Panc1 (cell line): ENCODE results near the gene SMIM22. TPM values are rescaled to one million over a fixed set of nuclear protein-coding genes. Genes with fewer than 3 reads are reported as not detected.

Experiments used
- ATAC-seq: fragments of 200-7000 bp; cut with Tn5 transposase; 2 replicates; pipeline ENCODE4 v1.9.1; 2020; ENCODE audit warnings: mild to moderate bottlenecking, moderate library complexity
- BruUV-seq: library from RNA; stranded (reverse); fragments of 400-500 nt; replicated peaks from 2 replicates; lab custom pipeline; 2021; lab: Mats Ljungman, UMichigan
- CTCF ChIA-PET: fragments of 300-600 bp; sonication (Branson Sonifier 250); formaldehyde crosslinking; loops from one replicate; lab custom pipeline; 2022; ENCODE audit warnings: antibody characterized with exemption; lab: Charles Lee
- POLR2A ChIA-PET: fragments of 300-600 bp; sonication (Branson Sonifier 250); formaldehyde crosslinking; loops from one replicate; lab custom pipeline; 2022; ENCODE audit warnings: antibody characterized with exemption; lab: Charles Lee
- DNase-seq: peaks from one replicate; pipeline ENCODE4 v3.0.0-alpha.2; 2010; ENCODE audit warnings: low read depth, low spot score
- H3K27ac ChIP-seq: 2 replicates; pipeline ENCODE4 v1.5.1; 2011; ENCODE audit warnings: mild to moderate bottlenecking, low read length, inconsistent platforms
- H3K27me3 ChIP-seq: fragments of 200-500 bp; sonication (Bioruptor generic); 2 replicates; pipeline ENCODE4 v1.6.0; 2014; ENCODE audit warnings: low read length, inconsistent platforms; ENCODE audit not compliant: control insufficient read depth, insufficient read depth
- H3K36me3 ChIP-seq: fragments of 200-500 bp; sonication (Bioruptor generic); 2 replicates; pipeline ENCODE4 v1.5.1; 2014; ENCODE audit warnings: inconsistent platforms, mild to moderate bottlenecking, low read length, moderate library complexity; ENCODE audit not compliant: control insufficient read depth, insufficient read depth
- H3K4me1 ChIP-seq: 2 replicates; pipeline ENCODE4 v1.5.1; 2011; ENCODE audit warnings: inconsistent platforms, mild to moderate bottlenecking, low read length, moderate library complexity; ENCODE audit not compliant: control insufficient read depth, insufficient read depth
- H3K4me3 ChIP-seq, 2 experiments: 2 replicates each; pipeline ENCODE4 v1.5.1; 2011 to 2012; ENCODE audit warnings: low read depth in 2 of 2, low read length in 2 of 2, mild to moderate bottlenecking in 2 of 2, inconsistent platforms in 1 of 2, moderate library complexity in 1 of 2
- H3K9me3 ChIP-seq: fragments of 200-500 bp; sonication (Bioruptor generic); 2 replicates; pipeline ENCODE4 v1.5.1; 2014; ENCODE audit warnings: low read depth, mild to moderate bottlenecking, inconsistent platforms, low read length, moderate library complexity; ENCODE audit not compliant: control insufficient read depth, insufficient read depth
- POLR2AphosphoS5 ChIP-seq: IDR thresholded peaks from 2 replicates; pipeline ENCODE4 v1.6.1; 2012; ENCODE audit warnings: mild to moderate bottlenecking, low read depth, low read length, moderate library complexity
- SIN3A ChIP-seq: IDR thresholded peaks from 2 replicates; pipeline ENCODE4 v1.6.1; 2012; ENCODE audit warnings: low read depth, mild to moderate bottlenecking, low read length, moderate library complexity, borderline replicate concordance; ENCODE audit not compliant: insufficient read depth
- TCF7L2 ChIP-seq: IDR thresholded peaks from 2 replicates; pipeline ENCODE4 v1.6.1; 2011; ENCODE audit warnings: mild to moderate bottlenecking, low read depth, low read length, inconsistent platforms
- in situ Hi-C: cut with HindIII; loops from 2 replicates; pipeline ENCODE4 v1.10.0; 2016; ENCODE audit warnings: low sequenced_read_pairs, low pct_unique_long_range_greater_than_20kb
- intact Hi-C: fragments of 100-400 bp; cut with micrococcal nuclease; formaldehyde crosslinking; loops from one replicate; pipeline ENCODE4 v1.10.0; 2022; ENCODE audit not compliant: unreplicated experiment
- total RNA-seq: library from RNA; stranded (reverse); gene quantifications from one replicate; pipeline ENCODE4 v1.2.1, GENCODE V29; 2021; ENCODE audit not compliant: unreplicated experiment
- TF ChIP-seq, protein P1 (sequence below), 2 experiments: IDR thresholded peaks; 2 replicates each; pipeline ENCODE4 v1.6.1; 2011 to 2012; ENCODE audit warnings: low read depth in 2 of 2, control low read depth in 1 of 2, low read length in 1 of 2, mild to moderate bottlenecking in 1 of 2, moderate library complexity in 1 of 2; ENCODE audit not compliant: insufficient read depth in 1 of 2
- TF ChIP-seq, protein P2 (sequence below): fragments of 450-650 bp; IDR thresholded peaks from 2 replicates; pipeline ENCODE4 v1.5.1; 2017; ENCODE audit warnings: mild to moderate bottlenecking

The SMIM22 gene
- total RNA-seq, 1 experiment from 2014 or later = not detected

DNA sequence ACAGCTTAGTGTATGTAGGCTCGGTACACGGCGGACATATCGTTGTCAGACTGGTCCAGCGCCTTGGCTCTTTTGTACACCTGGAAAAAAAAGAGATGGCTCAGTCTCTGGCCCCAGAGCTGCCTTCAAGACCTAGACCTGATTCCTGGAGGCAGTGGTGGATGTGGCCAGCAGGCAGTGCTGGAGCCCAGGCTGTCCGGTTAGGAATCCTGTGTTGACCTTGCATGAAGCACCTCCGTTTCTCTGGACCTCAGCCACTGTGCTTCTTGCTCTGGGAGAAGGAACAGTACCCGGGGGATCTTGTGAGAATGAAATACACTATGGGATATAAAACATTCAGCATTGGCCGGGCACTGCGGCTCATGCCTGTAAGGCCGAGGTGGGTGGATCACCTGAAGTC is 10.1 kb downstream of the SMIM22 start:
- intact Hi-C loops (no loop called here), in situ Hi-C loops (no loop called here)
- DNase-seq = no peak
- ChIA-PET POLR2A (no interaction called here), CTCF (no interaction called here)
- no peaks in the 10 kb centered on the region for H3K9me3 ChIP-seq
- peaks cover 27% of the 10 kb centered on the region for H3K4me1 ChIP-seq
- no TSS peak for BruUV-seq
- no peak for ATAC-seq
- H3K36me3 ChIP-seq = no peaks in the 10 kb centered on the region
- TF ChIP-seq, protein P1, sequence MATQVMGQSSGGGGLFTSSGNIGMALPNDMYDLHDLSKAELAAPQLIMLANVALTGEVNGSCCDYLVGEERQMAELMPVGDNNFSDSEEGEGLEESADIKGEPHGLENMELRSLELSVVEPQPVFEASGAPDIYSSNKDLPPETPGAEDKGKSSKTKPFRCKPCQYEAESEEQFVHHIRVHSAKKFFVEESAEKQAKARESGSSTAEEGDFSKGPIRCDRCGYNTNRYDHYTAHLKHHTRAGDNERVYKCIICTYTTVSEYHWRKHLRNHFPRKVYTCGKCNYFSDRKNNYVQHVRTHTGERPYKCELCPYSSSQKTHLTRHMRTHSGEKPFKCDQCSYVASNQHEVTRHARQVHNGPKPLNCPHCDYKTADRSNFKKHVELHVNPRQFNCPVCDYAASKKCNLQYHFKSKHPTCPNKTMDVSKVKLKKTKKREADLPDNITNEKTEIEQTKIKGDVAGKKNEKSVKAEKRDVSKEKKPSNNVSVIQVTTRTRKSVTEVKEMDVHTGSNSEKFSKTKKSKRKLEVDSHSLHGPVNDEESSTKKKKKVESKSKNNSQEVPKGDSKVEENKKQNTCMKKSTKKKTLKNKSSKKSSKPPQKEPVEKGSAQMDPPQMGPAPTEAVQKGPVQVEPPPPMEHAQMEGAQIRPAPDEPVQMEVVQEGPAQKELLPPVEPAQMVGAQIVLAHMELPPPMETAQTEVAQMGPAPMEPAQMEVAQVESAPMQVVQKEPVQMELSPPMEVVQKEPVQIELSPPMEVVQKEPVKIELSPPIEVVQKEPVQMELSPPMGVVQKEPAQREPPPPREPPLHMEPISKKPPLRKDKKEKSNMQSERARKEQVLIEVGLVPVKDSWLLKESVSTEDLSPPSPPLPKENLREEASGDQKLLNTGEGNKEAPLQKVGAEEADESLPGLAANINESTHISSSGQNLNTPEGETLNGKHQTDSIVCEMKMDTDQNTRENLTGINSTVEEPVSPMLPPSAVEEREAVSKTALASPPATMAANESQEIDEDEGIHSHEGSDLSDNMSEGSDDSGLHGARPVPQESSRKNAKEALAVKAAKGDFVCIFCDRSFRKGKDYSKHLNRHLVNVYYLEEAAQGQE (IDR thresholded peaks at IDR 0.05; ENCODE audit: insufficient read depth in 1 of 2, low read depth in 2 of 2, low read length in 1 of 2) = no peak
- no peak for TF ChIP-seq SIN3A
- TF ChIP-seq TCF7L2 = no peak
- TF ChIP-seq, protein P2, sequence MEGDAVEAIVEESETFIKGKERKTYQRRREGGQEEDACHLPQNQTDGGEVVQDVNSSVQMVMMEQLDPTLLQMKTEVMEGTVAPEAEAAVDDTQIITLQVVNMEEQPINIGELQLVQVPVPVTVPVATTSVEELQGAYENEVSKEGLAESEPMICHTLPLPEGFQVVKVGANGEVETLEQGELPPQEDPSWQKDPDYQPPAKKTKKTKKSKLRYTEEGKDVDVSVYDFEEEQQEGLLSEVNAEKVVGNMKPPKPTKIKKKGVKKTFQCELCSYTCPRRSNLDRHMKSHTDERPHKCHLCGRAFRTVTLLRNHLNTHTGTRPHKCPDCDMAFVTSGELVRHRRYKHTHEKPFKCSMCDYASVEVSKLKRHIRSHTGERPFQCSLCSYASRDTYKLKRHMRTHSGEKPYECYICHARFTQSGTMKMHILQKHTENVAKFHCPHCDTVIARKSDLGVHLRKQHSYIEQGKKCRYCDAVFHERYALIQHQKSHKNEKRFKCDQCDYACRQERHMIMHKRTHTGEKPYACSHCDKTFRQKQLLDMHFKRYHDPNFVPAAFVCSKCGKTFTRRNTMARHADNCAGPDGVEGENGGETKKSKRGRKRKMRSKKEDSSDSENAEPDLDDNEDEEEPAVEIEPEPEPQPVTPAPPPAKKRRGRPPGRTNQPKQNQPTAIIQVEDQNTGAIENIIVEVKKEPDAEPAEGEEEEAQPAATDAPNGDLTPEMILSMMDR = no peak
- TF ChIP-seq POLR2AphosphoS5 = no peak
- H3K4me3 ChIP-seq = no peak overlapping the region
- H3K27ac ChIP-seq = no peak overlapping the region
- H3K27me3 ChIP-seq = no peaks in the 10 kb centered on the region

DNA sequence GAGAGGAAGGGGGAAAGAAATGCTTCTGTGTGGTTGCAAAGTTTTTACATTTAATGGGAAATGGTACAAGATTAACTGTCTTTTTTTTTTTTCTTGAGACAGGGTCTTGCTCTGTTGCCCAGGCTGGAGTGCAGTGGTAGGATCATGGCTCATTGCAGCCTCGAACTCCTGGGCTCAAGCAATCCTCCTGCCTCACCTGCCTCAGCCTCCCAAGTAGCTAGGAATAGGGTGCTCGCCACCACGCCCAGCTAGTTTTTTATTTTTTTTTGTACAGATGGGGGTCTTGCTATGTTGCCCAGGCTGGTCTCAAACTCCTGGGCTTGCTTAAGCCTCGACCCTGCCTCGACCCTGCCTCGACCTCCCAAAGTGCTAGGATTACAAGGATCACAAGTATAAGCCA is 11.1 kb downstream of the SMIM22 start:
- DNase-seq (no peak), ATAC-seq (no peak)
- Histone ChIP-seq H3K4me1 (peaks cover 20% of the 10 kb centered on the region), H3K36me3 (no peaks in the 10 kb centered on the region), H3K9me3 (no peaks in the 10 kb centered on the region), H3K4me3 (no peak overlapping the region), H3K27ac (no peak overlapping the region), H3K27me3 (no peaks in the 10 kb centered on the region)
- BruUV-seq = no TSS peak
- ChIA-PET POLR2A (no interaction called here), CTCF (no interaction called here)
- in situ Hi-C loops = no loop called here
- TF ChIP-seq TCF7L2 (no peak), SIN3A (no peak), POLR2AphosphoS5 (no peak)
- TF ChIP-seq, protein P2 = no peak
- TF ChIP-seq, protein P1 (IDR thresholded peaks at IDR 0.05; ENCODE audit: insufficient read depth in 1 of 2, low read depth in 2 of 2, low read length in 1 of 2) = no peak
- intact Hi-C loops = no loop called here
